ENCODE measurements around the gene SLC51B.
"Not testable (repeated sequence)": the region's sequence is repeated elsewhere in the genome, so short reads cannot be mapped to it uniquely, and the experiment has no call there.

Gene SLC51B

DNA sequence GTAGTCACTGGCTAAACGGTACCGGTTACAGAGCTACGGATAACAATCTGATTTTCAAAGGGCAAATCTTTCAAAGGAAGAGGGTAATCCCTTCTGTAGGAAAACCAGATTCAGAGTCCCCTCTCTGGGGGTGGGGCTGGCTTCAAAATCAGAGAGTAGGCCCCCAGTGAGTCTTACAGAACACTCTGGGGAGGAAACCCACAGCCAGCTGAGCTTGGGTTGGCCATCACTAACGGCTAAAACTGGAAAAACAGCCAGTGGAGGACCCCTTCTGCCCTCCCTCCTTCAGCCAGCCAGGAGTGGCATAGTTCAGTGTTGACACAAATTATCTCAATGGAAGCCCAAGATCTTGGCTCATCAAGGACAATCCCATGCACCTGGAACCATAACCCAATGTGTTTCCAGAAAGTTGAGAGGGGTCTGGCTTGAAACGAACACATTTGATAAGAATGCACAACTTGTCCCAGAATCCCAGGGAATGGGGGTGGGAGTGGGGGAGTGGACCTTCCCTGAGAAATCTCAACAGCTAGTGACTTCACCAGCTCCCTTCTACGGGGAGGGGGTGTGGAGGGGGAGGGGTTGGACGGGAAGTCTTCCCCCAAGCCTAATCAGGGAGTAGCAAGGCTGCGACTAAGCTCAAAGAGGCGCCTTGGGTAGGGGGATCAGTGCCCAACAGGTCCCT lies 21.6 kb downstream of the SLC51B start:
- DNase-seq (ENCODE audit: low spot score), result no peak

DNA sequence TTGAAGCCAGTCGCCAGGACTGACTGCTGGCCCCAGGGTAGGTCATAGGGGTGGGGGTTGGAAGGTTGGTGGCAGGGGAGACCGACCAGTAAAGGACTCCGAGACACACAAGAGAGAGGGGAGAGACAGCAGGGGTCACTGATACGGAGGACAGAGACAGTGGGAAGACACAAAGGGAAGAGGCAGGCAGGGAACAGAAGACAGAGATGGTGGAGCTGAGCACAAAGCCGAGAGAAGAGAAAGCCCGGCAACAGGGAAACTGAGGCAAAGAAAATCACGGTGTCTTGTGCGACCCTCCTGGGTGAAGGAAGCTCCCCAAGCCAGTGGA lies 22.1 kb downstream of the SLC51B start:
- no peak for DNase-seq (ENCODE audit: low spot score)

DNA sequence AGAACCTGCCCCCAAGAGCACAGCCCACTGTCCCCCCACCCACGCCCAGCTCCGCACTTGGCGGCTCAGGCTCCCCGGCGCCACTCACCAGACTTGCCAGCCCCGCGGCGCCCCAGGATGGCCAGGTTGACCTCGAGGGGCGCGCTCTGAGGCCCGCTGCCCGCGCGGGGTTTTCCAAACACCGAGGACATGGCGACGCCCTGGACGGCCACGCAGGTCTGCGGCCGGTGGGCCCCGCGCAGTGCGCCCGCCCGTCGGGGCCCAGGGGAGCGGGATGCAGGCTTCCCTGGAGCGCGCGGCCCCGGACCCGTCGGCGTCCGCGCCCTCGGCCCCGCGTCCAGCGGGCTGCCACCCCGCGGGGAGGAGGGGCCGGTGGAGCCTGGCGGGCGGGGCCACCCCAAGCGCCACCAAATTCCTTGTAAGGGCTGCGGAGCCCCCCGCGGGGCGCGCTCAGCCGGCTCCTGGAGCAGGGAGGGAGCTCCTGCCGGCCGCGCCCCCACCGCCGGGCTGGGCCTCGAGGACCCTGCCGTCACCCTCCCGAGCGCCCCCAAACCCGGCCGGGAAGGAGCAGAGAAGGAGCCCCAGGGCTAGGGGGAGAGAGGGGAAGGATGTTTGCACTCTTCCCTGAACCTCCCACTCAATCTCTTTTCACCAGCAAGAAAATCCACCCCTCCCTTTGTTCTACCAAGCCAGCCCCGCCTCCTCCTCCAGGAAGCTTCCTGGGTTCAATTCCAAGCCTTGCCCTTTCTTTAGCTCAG lies 22.6 kb downstream of the SLC51B start, which contains the start of gene RASL12:
Gene RASL12, minus strand, starts transcription at position 347 of the 758 bp plus-strand sequence. Its CDS starts 156 bp downstream, at position 191.
- DNase-seq (ENCODE audit: low spot score), result no peak

DNA sequence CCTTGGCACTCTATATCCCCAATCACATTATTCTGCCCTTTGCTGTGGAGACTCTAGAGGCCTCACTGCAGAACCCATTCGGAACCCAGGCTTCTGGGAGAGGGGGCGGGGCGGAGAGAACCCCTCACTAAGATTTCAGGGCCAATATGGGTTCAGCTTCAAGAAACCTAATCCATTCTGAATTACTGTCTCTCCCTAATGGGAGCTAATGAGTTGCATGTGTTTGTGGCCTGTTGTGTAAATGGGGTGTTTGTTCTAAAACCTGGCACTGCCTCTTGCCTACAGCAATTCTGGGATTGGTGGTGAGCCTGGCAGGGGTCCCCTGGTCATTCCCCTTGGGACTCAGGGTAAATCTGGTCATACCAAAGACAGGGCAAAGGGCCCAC lies 23.2 kb downstream of the SLC51B start:
- DNase-seq (ENCODE audit: low spot score), result no peak

- DNase-seq (ENCODE audit: low spot score), result no peak
Measured at GRCh38 chr15:65069179-65069578, 24.0 kb downstream of the SLC51B start.

GRCh38 chr15:65069779-65070546 lies 24.8 kb downstream of the SLC51B start:
- DNase-seq (ENCODE audit: low spot score), result no peak

DNA sequence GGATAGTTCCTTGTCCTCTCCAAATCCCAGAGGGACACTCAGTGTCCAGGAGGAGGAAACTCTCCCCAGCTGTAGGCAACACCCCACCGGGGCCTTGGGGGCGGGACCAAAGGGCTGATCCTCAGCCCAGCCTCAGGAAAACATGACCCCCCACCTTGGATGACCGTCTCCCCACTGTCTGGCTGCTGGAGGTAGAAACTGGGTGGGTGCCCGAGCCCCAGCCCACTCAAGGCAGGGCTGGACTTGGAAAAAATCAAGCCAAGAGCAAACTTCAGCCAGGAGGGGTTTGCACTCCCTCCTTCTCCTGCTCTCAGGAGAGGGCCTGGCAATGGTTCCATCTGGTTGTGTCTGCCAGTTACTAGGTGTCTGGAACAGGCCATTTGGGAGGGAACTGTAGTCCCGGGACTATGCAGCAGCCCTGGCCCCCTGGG lies 26.2 kb downstream of the SLC51B start:
- DNase-seq (ENCODE audit: low spot score), result no peak

DNA sequence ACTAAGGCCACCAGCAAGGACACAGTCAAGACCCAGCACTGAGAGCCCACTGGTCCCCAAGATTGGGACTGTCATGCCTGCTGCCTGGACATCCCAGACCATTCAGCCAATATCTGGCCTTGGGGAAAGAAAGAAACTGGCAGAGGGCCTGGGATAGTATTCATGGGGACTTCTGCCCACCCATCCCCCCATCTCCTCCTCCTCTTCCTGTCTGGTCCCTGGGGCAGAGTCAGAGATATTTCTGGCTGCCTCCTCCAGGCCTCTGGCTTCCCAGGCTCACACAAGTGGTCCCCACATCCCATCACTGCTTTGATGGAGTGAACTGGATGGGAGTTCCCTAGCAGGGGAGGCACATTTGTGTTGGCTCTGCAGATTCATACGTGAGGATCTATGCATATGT lies 26.8 kb downstream of the SLC51B start:
- DNase-seq (ENCODE audit: low spot score), result no peak

- DNase-seq (ENCODE audit: low spot score), result no peak
Measured at GRCh38 chr15:65072617-65073016, 27.4 kb downstream of the SLC51B start.

DNA sequence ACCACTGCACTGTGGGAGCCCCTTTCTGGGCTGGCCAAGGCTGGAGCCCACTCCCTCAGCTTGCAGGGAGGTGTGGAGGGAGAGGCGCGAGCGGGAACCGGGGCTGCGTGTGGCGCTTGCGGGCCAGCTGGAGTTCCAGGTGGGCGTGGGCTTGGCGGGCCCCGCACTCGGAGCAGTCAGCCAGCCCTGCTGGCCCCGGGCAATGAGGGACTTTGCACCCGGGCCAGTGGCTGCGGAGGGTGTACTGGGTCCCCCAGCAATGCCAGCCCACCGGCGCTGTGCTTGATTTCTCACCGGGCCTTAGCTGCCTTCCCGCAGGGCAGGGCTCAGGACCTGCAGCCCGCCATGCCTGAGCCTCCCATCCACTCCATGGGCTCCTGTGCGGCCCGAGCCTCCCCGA lies 29.8 kb downstream of the SLC51B start:
- DNase-seq (ENCODE audit: low spot score), result not testable (repeated sequence)

- not testable (repeated sequence) for DNase-seq (ENCODE audit: low spot score)
Measured at GRCh38 chr15:65075607-65076395, 30.6 kb downstream of the SLC51B start.

- no peak for DNase-seq (ENCODE audit: low spot score)
Measured at GRCh38 chr15:65076486-65077290, 31.5 kb downstream of the SLC51B start, which contains the start of gene KBTBD13. Gene KBTBD13, plus strand, starts transcription at chr15:65076746. Its CDS starts 70 bp downstream, at chr15:65076816.

- no peak for DNase-seq (ENCODE audit: low spot score)
Measured at GRCh38 chr15:65077291-65077980, 32.2 kb downstream of the SLC51B start.

GRCh38 chr15:65077981-65078352 lies 32.8 kb downstream of the SLC51B start:
- no peak for DNase-seq (ENCODE audit: low spot score)

DNA sequence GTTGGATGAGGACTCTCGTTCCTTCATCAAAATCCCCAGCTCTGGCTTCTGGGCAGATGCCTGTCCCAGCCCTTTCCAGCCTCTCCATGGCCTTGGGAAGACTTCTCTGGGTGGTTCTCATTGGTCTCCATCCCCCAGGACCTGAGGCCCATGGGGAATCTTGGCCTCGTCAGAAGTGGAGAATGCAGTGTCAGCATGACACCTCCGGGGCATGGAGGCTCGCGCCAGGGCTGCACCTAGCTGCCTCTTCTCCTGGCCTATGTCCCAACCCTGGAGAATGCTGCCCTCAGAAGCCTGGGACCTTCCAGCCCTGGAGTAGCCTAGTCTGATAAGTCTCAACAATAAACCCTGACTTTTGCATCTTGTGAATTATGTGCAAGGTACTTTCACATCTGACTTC lies 34.4 kb downstream of the SLC51B start:
- no peak for DNase-seq (ENCODE audit: low spot score)

GRCh38 chr15:65081270-65081669 lies 36.1 kb downstream of the SLC51B start:
- DNase-seq (ENCODE audit: low spot score), result no peak

DNA sequence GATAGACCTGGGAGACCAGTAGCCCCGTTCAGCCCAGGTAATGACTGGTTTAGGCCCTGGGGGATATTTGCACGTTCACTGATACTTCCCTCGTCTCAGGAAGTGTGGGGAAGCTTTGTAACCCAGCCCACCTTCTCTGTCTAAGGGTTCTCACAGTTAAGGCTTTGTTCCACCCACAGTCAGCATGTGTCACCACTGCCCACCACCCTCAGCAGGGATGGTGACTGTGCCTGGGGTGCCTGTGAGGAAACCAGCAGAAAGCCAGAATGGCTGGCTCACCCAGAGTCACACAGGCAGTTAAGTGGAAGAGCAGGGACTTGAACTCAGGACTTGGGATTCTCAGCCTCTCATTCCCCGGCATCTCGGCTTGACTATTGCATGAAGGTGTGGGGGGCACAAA lies 36.6 kb downstream of the SLC51B start:
- DNase-seq (ENCODE audit: low spot score), result no peak

DNA sequence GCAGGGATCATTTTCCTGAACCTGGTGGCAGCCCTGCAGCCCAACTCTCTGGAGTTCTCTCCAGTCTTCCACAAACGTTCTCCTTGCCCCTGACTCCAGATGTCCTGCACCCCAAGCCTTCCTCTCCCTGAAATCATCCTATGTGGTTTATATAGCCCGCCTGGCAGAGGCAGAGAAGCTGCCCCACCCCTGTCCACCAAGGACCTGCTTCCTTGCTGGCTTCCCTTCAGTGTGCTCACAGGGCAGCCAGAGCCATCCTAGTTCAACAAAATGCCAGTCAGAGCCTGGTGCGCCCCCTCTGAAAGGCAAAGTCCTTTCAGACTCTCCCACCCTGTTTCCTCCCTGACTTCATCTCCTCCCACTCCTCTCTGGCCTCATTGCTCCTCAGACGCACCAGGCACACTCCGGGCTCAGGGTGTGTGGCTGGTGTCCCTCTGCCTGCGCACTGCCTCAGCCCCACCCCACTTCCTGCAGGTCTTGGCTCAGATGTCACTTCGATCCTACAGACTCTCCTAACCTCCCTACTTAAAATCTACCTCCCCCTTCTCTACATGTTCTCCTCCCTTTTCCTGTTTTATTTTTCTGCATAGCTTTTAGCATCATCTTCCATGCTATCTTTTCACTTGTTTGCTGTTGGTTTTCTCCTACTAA lies 37.2 kb downstream of the SLC51B start:
- DNase-seq (ENCODE audit: low spot score), result no peak

DNA sequence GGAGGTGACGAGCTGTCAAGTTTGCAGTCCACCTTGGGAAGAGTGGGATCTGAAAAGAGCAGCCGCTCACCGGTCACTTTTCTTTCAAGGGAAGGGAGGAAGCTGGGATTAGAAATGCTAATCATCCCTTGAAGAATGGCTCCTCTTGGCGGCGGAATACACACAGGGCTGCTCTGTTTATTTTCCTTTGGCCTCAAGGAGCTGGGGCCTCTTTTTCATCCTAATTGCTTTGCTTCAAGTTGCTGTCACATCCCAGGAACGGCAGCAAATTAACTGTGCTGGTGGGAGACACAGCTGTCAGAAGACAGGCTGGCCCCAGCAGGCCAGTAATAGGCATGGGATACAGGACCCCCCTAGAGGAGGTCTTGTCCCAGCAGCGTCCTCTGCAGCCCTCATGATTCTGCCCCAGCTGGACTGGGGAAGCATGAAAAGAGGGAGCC lies 38.1 kb downstream of the SLC51B start:
- no peak for DNase-seq (ENCODE audit: low spot score)
